K562 (cell line): ENCODE measurements around the gene PLCB4. TPM values are rescaled to one million over a fixed set of nuclear protein-coding genes. Genes with fewer than 3 reads are reported as not detected.

Experiments used
- ATAC-seq: fragments of 200-7000 bp; cut with Tn5 transposase; 3 replicates; pipeline ENCODE4 v1.9.1; 2020; ENCODE audit warnings: moderate library complexity
- BruUV-seq: library from RNA; stranded (reverse); fragments of 400-500 nt; replicated peaks from 2 replicates; lab custom pipeline; 2021; lab: Mats Ljungman, UMichigan
- CTCF ChIA-PET: fragments of 300-600 bp; formaldehyde crosslinking; extraction: SDS; loops from one replicate; lab custom pipeline; 2021; ENCODE audit warnings: low intra/inter-chr PET ratio; lab: Yijun Ruan, JAX
- POLR2A ChIA-PET: fragments of 300-600, 350-650 bp; sonication (Branson Sonifier 250); formaldehyde crosslinking; extraction: SDS; loops from one replicate; lab custom pipeline; 2021; ENCODE audit warnings: antibody characterized with exemption, inconsistent platforms; lab: Yijun Ruan, JAX
- DNase-seq, 4 experiments: peaks; one replicate each; pipeline versions ENCODE4 v3.0.0 to v3.0.0-alpha.2; 2011 to 2018; ENCODE audit warnings: low spot score in 3 of 4, mixed read lengths in 3 of 4; ENCODE audit errors: extremely low read depth in 1 of 4
- FAIRE-seq: peaks from 2 replicates; lab custom pipeline; 2011; peaks lifted over from hg19 to GRCh38; lab: Jason Lieb, UNC
- H2AFZ ChIP-seq: 2 replicates; pipeline ENCODE4 v1.6.0; 2011; ENCODE audit warnings: low read depth, low read length, control low read depth, inconsistent platforms
- H3K27ac ChIP-seq: fragments of 200-600 bp; 3 replicates; pipeline ENCODE4 v1.8.0; 2011; ENCODE audit warnings: low read depth, mild to moderate bottlenecking, control low read depth, inconsistent platforms, low read length, moderate library complexity, mixed read lengths; ENCODE audit errors: extremely low read depth
- H3K27me3 ChIP-seq, 2 experiments: fragments of 300-600 bp in 1 of 2; 2 replicates in 1 of 2; 3 replicates in 1 of 2; pipeline versions ENCODE4 v1.6.0 to v1.8.0; 2011; ENCODE audit warnings: inconsistent platforms in 2 of 2, low read length in 2 of 2, mild to moderate bottlenecking in 1 of 2, mixed read lengths in 1 of 2, moderate library complexity in 1 of 2; ENCODE audit not compliant: control insufficient read depth in 2 of 2, insufficient read depth in 2 of 2
- H3K36me3 ChIP-seq: fragments of 300-600 bp; 3 replicates; pipeline ENCODE4 v1.8.0; 2011; ENCODE audit warnings: mild to moderate bottlenecking, low read length, inconsistent platforms; ENCODE audit not compliant: control insufficient read depth, insufficient read depth
- H3K4me1 ChIP-seq, 2 experiments: fragments of 200-600 bp in 1 of 2; replicated peaks in 1 of 2; 2 replicates in 1 of 2; 3 replicates in 1 of 2; pipeline versions ENCODE4 v1.5.1 to v1.8.0; 2011; ENCODE audit warnings: inconsistent platforms in 2 of 2, low read length in 2 of 2, mild to moderate bottlenecking in 1 of 2, mixed read lengths in 1 of 2, moderate library complexity in 1 of 2; ENCODE audit not compliant: control insufficient read depth in 2 of 2, insufficient read depth in 2 of 2
- H3K4me2 ChIP-seq: 2 replicates; pipeline ENCODE4 v1.6.1; 2011; ENCODE audit warnings: low read length, control low read depth, inconsistent platforms, mixed read lengths; ENCODE audit not compliant: insufficient read depth
- H3K4me3 ChIP-seq: fragments of 200-600 bp; sonication (generic), shearing (Covaris generic); 2 replicates; pipeline ENCODE4 v1.5.1; 2016; ENCODE audit warnings: control low read depth, inconsistent platforms
- H3K79me2 ChIP-seq: fragments of 200-600 bp; 3 replicates; pipeline ENCODE4 v1.8.0; 2011; ENCODE audit warnings: low read length, inconsistent platforms; ENCODE audit not compliant: control insufficient read depth, insufficient read depth
- H3K9ac ChIP-seq, 2 experiments: 2 replicates each; pipeline versions ENCODE4 v1.6.0 to v1.6.1; 2011; ENCODE audit warnings: low read depth in 2 of 2, low read length in 2 of 2, control low read depth in 1 of 2, inconsistent platforms in 1 of 2, mild to moderate bottlenecking in 1 of 2, mixed read lengths in 1 of 2; ENCODE audit not compliant: insufficient read depth in 1 of 2
- H3K9me1 ChIP-seq: one replicate; pipeline ENCODE4 v1.6.0; 2011; ENCODE audit warnings: inconsistent platforms, mild to moderate bottlenecking, low read length, moderate library complexity; ENCODE audit not compliant: control insufficient read depth, insufficient read depth
- H3K9me3 ChIP-seq: replicated peaks from 2 replicates; pipeline ENCODE4 v1.5.1; 2011; ENCODE audit warnings: low read depth, low read length, inconsistent platforms; ENCODE audit not compliant: control insufficient read depth, insufficient read depth
- H4K20me1 ChIP-seq: replicated peaks from 2 replicates; pipeline ENCODE4 v1.6.1; 2011; ENCODE audit warnings: low read length, inconsistent platforms, mixed read lengths; ENCODE audit not compliant: control insufficient read depth, insufficient read depth
- CEBPG ChIP-seq, 3 experiments: fragments of 200-800 bp in 1 of 3; sonication (Bioruptor generic) in 1 of 3; sonication (generic) in 1 of 3; formaldehyde crosslinking in 1 of 3; IDR thresholded peaks in 2 of 3; conservative IDR thresholded peaks in 1 of 3; 2 replicates each; pipeline versions ENCODE4 v1.6.1 to v1.8.0; 2016 to 2022; ENCODE audit warnings: missing compliant biosample characterization in 2 of 3, missing genetic modification characterization in 2 of 3, mild to moderate bottlenecking in 1 of 3, missing genetic modification reagents in 1 of 3
- DMBX1 ChIP-seq: fragments of 250-450 bp; sonication (Bioruptor Pico); IDR thresholded peaks from 2 replicates; pipeline ENCODE4 v1.8.0; 2022; ENCODE audit warnings: inconsistent platforms, mild to moderate bottlenecking, moderate library complexity, borderline replicate concordance
- HMGXB4 ChIP-seq: sonication (generic); formaldehyde crosslinking; IDR thresholded peaks from 2 replicates; pipeline ENCODE4 v1.8.1; 2023; ENCODE audit warnings: mild to moderate bottlenecking, missing genetic modification reagents
- KDM1A ChIP-seq, 2 experiments: fragments of 450-650 bp; IDR thresholded peaks; 2 replicates each; pipeline ENCODE4 v1.6.1; 2016; ENCODE audit warnings: mild to moderate bottlenecking in 2 of 2
- RNF219 ChIP-seq: fragments of 250-450 bp; sonication (Bioruptor Pico); IDR thresholded peaks from 2 replicates; pipeline ENCODE4 v1.5.0; 2022; ENCODE audit warnings: mild to moderate bottlenecking
- SMARCC2 ChIP-seq: fragments of 450-650 bp; IDR thresholded peaks from 2 replicates; pipeline ENCODE4 v1.6.1; 2017; ENCODE audit warnings: antibody characterized with exemption, moderate library complexity, mild to moderate bottlenecking, low read depth
- ZNF436 ChIP-seq: fragments of 250-450, 450-650 bp; sonication (Bioruptor Pico); formaldehyde crosslinking; IDR thresholded peaks from 2 replicates; pipeline ENCODE4 v1.7.0; 2020; ENCODE audit warnings: mild to moderate bottlenecking
- WGBS: fragments of 100-300 bp; shearing (Covaris generic); methylation state at CpG from one replicate; pipeline ENCODE4 v1.1.6; 2016; ENCODE audit warnings: low coverage, mixed read lengths; ENCODE audit not compliant: insufficient coverage; ENCODE audit errors: missing lambda C conversion rate; 5-methylcytosine and 5-hydroxymethylcytosine counted together
- in situ Hi-C: fragments of 300-500 bp; cut with MboI; formaldehyde crosslinking; loops from 4 replicates; pipeline ENCODE4 v1.15.0; 2018; ENCODE audit warnings: inconsistent platforms, mixed read lengths
- intact Hi-C: fragments of 100-400 bp; cut with micrococcal nuclease; formaldehyde crosslinking; loops from 2 replicates; pipeline ENCODE4 v1.14.2; 2022
- polyA plus RNA-seq, 8 experiments: library from polyadenylated mRNA; depleted of rRNA in 4 of 8; stranded (reverse) in 5 of 8; unstranded in 3 of 8; fragments of >200 nt; fragmentation: Nextera tagmentation in 2 of 8; fragmentation: Illumina TruSeq in 1 of 8; extraction: Ambion mirVana in 2 of 8; extraction: Trizol in 1 of 8; gene quantifications; 2 replicates each; pipeline versions ENCODE4 v1.2.1 to v1.2.3, GENCODE V29; 2011 to 2014; ENCODE audit warnings: inconsistent platforms in 1 of 8, missing spikeins in 1 of 8
- total RNA-seq, 7 experiments: library from RNA; depleted of rRNA in 6 of 7; stranded (reverse); fragments of >200 nt in 6 of 7; fragmentation: Illumina TruSeq in 2 of 7; extraction: Trizol in 2 of 7; gene quantifications; 2 replicates each; pipeline versions ENCODE4 v1.2.1 to v1.2.3, GENCODE V29; 2011 to 2021; ENCODE audit warnings: low replicate concordance in 1 of 7
- TF ChIP-seq, protein P1 (sequence below), 2 experiments: fragments of 450-650 bp in 1 of 2; sonication (generic) in 1 of 2; formaldehyde crosslinking in 1 of 2; IDR thresholded peaks in 1 of 2; conservative IDR thresholded peaks in 1 of 2; 2 replicates each; pipeline versions ENCODE4 v1.6.1 to v1.8.1; 2016 to 2023; ENCODE audit warnings: mild to moderate bottlenecking in 2 of 2, moderate library complexity in 2 of 2, inconsistent platforms in 1 of 2, missing genetic modification reagents in 1 of 2
- TF ChIP-seq, protein P2 (sequence below): fragments of 250-450 bp; sonication (Bioruptor Pico); IDR thresholded peaks from 2 replicates; pipeline ENCODE4 v1.8.0; 2021; ENCODE audit warnings: moderate library complexity, mild to moderate bottlenecking, inconsistent platforms

PLCB4 gene
- total and polyA plus RNA-seq, 9 of the 15 experiments (the other 6 are each of a cell fraction or from before 2014, with no cell fraction given): 0.20 to 2.9 (median 0.52) TPM

GRCh38 chr20:9348316-9348715 lies 279.4 kb downstream of the PLCB4 start:
- BruUV-seq: no TSS peak
- no peak overlapping the region for H3K4me3 ChIP-seq
- H3K4me1 ChIP-seq: no peaks in the 10 kb centered on the region
- intact Hi-C loops: no loop called here
- ATAC-seq (no peak), FAIRE-seq (no peak), DNase-seq (no peak)
- H4K20me1 ChIP-seq: no peaks in the 10 kb centered on the region
- TF ChIP-seq, protein P1, sequence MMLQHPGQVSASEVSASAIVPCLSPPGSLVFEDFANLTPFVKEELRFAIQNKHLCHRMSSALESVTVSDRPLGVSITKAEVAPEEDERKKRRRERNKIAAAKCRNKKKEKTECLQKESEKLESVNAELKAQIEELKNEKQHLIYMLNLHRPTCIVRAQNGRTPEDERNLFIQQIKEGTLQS (IDR thresholded peaks at IDR 0.05): peak; percentile 45; the same call in 1 of the 2 replicates
- TF ChIP-seq, protein P1 (CRISPR knock-in tag; conservative IDR thresholded peaks at IDR 0.05): no peak
- TF ChIP-seq, protein P2, sequence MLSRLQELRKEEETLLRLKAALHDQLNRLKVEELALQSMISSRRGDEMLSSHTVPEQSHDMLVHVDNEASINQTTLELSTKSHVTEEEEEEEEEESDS (CRISPR knock-in tag): no peak
- TF ChIP-seq SMARCC2 (no peak), KDM1A (IDR thresholded peaks at IDR 0.05) (no peak), ZNF436 (CRISPR knock-in tag) (no peak), CEBPG (CRISPR knock-in tag; IDR thresholded peaks at IDR 0.05) (no peak), CEBPG (tag; conservative IDR thresholded peaks at IDR 0.05 in 1 of 2, IDR thresholded peaks at IDR 0.05 in 1 of 2) (peak; percentile 44 to 70; a peak in 2 of 4 replicates), HMGXB4 (CRISPR knock-in tag) (no peak), RNF219 (no peak), DMBX1 (no peak)
- no peaks in the 10 kb centered on the region for H3K27me3 ChIP-seq
- H3K9me3 ChIP-seq: no peaks in the 10 kb centered on the region
- CTCF ChIA-PET: no interaction called here
- no peak overlapping the region for H3K9ac ChIP-seq
- no peak overlapping the region for H2AFZ ChIP-seq
- WGBS: 8% methylated on average over 3 of the region's 3 CpGs
- H3K79me2 ChIP-seq: no peaks in the 10 kb centered on the region
- in situ Hi-C loops: no loop called here
- no peak overlapping the region for H3K4me2 ChIP-seq
- H3K9me1 ChIP-seq: no peaks in the 10 kb centered on the region
- H3K36me3 ChIP-seq: no peaks in the 10 kb centered on the region
- POLR2A ChIA-PET: no interaction called here
- H3K27ac ChIP-seq: no peak overlapping the region
